Heart left ventricle (tissue), 13 donors: Measurements from ENCODE around the gene ITGBL1.

Source experiments
- POLR2A ChIP-seq, 2 donors: fragments of 450-650 bp; IDR thresholded peaks; one replicate each; pipeline ENCODE4 v1.6.1; 2017; ENCODE audit warnings: antibody characterized with exemption in 2 of 2, mild to moderate bottlenecking in 2 of 2, moderate library complexity in 2 of 2
- TF ChIP-seq, protein P1 (sequence below), 12 donors: fragments of 200-600 bp; sonication (generic) in 4 of 12; IDR thresholded peaks; one replicate each; pipeline versions ENCODE4 v1.5.0 to v1.8.0; 2018 to 2022; ENCODE audit warnings: antibody characterized with exemption in 12 of 12, mild to moderate bottlenecking in 5 of 12
- donor health status: ischemic (EF 13 %, LVEDD 7.1; RV severe dilation, severe dysfunction).
- donor health status: DM: no; HTN: yes; CAD: no.
- donor health status: DM: no; HTN: no; CAD: no.
- donor health status: ischemic (EF 25% LVEDD 6.9; RV normal size, moderate dysfunction).
- donor health status: ischemic (EF 25% LVEDD 5.7; RV mildly dilated, moderate dysfunction).
- donor health status: ischemic (EF 35%, LVEDD 5.7; RV mildly dilated, moderate dysfunction).
- donor health status: nonischemic (EF 11% LVEDD 7.7; RV severe dilation, severe dysfunction).
- donor health status: DM: yes; HTN: yes; CAD: no.
- donor health status: PGD.
- donor health status: ischemic (EF 29% LVEDD 5.4; RV normal size, mild dysfunction).
- donor health status: nonischemic (EF 23%, LVEDD 6.1; RV moderate dilation, normal function).

DNA sequence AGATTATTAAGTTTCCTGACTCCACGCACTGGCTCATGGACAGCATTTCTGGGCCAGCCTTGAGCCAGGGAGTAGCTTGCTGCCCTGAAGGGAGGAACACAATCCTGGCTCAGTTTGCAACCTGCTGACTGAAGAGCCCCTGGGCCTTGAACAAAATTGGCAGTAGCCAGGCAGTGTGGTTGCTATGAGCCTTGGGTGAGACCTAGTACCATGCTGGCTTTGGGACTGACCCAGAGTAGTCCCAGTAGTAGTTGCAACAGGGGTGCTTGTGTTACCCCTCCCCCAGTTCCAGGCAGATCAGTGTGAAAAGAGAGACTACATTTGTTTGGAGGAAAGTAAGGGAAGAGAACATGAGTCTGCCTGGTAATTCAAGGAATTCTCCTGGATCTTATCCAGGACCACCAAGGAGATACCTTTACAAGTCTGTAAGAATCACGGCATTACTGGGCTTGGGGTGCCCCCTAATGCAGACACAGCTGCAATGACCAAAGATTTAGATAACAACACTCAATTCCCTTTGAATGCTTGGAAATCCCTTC is 22.0 kb downstream of the ITGBL1 start:
- TF ChIP-seq POLR2A (IDR thresholded peaks at IDR 0.05) = no peak
- TF ChIP-seq, protein P1, sequence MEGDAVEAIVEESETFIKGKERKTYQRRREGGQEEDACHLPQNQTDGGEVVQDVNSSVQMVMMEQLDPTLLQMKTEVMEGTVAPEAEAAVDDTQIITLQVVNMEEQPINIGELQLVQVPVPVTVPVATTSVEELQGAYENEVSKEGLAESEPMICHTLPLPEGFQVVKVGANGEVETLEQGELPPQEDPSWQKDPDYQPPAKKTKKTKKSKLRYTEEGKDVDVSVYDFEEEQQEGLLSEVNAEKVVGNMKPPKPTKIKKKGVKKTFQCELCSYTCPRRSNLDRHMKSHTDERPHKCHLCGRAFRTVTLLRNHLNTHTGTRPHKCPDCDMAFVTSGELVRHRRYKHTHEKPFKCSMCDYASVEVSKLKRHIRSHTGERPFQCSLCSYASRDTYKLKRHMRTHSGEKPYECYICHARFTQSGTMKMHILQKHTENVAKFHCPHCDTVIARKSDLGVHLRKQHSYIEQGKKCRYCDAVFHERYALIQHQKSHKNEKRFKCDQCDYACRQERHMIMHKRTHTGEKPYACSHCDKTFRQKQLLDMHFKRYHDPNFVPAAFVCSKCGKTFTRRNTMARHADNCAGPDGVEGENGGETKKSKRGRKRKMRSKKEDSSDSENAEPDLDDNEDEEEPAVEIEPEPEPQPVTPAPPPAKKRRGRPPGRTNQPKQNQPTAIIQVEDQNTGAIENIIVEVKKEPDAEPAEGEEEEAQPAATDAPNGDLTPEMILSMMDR (IDR thresholded peaks at IDR 0.05) = peak in 4 of 12 donors; percentile 28 to 42 (median 34)
